Right lobe of liver (tissue), 4 donors: Measurements from ENCODE around the gene RXFP4.

ENCODE experiments used
- POLR2A ChIP-seq: fragments of 450-650 bp; IDR thresholded peaks from one replicate; pipeline ENCODE4 v1.6.1; 2017; ENCODE audit warnings: antibody characterized with exemption, mild to moderate bottlenecking
- TF ChIP-seq, protein P1 (sequence below), 4 donors: fragments of 200-600 bp in 3 of 4; fragments of 450-650 bp in 1 of 4; IDR thresholded peaks; one replicate each; pipeline versions ENCODE4 v1.5.1 to v1.8.0; 2016 to 2022; ENCODE audit warnings: antibody characterized with exemption in 4 of 4, mild to moderate bottlenecking in 2 of 4
- donor health status: DM: no; HTN: no; CAD: no.
- donor health status: DM: no; HTN: no; CAD: no.
- donor health status: DM: no; HTN: yes; CAD: no.

DNA sequence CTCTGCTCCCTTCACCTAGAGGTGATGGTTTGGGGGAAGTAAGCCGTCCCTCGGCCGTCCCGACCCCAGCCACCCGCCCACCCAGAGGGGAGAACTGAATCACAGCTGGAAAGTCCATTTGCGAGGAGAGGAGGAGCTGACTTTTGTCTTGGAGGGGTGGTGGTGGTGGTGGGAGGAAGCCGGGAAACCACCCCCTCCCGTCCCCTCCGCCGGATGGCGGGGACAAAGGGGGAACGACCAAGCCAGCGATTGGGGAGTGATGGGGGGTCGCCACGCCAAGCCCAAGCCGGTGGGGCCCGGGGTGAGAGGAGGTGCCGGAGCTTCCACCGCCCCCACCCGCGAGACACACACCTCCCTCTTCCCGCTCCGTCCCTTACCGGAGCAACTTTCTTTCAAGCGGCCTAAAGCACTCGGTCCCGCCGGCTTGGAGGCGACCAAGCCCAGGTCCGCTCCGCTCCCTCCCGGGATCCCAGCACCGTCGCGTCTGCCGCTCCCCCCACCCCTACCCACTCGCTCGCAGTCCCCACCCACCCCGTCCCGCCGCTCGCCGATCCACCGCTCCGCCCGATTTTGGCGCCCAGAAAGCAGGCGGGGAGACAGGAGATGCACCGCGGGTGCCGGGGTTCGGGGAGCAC lies 36.4 kb downstream of the RXFP4 start:
- TF ChIP-seq POLR2A, result no peak
- TF ChIP-seq, protein P1, sequence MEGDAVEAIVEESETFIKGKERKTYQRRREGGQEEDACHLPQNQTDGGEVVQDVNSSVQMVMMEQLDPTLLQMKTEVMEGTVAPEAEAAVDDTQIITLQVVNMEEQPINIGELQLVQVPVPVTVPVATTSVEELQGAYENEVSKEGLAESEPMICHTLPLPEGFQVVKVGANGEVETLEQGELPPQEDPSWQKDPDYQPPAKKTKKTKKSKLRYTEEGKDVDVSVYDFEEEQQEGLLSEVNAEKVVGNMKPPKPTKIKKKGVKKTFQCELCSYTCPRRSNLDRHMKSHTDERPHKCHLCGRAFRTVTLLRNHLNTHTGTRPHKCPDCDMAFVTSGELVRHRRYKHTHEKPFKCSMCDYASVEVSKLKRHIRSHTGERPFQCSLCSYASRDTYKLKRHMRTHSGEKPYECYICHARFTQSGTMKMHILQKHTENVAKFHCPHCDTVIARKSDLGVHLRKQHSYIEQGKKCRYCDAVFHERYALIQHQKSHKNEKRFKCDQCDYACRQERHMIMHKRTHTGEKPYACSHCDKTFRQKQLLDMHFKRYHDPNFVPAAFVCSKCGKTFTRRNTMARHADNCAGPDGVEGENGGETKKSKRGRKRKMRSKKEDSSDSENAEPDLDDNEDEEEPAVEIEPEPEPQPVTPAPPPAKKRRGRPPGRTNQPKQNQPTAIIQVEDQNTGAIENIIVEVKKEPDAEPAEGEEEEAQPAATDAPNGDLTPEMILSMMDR (IDR thresholded peaks at IDR 0.05), result no peak
